ENCODE results near the gene RAB30.

DNA sequence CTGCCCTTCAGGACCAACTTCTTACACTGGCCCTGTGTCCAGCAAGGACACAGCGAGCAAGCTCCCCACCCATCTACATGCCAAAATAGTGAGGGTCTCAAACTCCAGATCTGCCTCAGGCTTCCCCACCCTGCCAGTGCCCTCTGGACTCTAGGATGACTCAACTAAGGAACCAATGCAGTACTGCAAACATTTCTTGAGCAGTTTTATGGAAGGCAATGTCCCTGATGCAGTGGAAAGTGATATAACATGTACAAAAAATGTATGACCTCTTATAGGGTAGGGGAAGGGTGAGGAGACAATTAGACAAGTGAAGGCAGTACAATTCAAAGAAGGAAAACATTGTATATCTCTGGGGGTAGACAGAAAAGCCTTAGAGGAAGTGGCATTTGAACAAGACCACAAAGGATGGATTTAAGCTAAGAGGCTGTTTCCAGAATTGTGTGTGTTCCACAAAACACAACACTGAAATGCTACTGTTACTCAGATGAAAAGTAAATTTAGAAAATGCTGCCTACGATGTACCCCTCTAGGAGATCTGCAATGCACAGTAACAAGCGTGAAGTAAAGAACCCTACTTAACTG lies 47.3 kb downstream of the RAB30 start:
- TF ChIP-seq POLR2AphosphoS5 (IDR thresholded peaks at IDR 0.05): no peak
- no peak for TF ChIP-seq EZH2 (IDR thresholded peaks at IDR 0.05; ENCODE audit: borderline replicate concordance, insufficient read depth, low read length, poor library complexity, severe bottlenecking)
- TF ChIP-seq EP300 (conservative IDR thresholded peaks at IDR 0.05; ENCODE audit: poor library complexity, severe bottlenecking): no peak
- TF ChIP-seq, protein P1, sequence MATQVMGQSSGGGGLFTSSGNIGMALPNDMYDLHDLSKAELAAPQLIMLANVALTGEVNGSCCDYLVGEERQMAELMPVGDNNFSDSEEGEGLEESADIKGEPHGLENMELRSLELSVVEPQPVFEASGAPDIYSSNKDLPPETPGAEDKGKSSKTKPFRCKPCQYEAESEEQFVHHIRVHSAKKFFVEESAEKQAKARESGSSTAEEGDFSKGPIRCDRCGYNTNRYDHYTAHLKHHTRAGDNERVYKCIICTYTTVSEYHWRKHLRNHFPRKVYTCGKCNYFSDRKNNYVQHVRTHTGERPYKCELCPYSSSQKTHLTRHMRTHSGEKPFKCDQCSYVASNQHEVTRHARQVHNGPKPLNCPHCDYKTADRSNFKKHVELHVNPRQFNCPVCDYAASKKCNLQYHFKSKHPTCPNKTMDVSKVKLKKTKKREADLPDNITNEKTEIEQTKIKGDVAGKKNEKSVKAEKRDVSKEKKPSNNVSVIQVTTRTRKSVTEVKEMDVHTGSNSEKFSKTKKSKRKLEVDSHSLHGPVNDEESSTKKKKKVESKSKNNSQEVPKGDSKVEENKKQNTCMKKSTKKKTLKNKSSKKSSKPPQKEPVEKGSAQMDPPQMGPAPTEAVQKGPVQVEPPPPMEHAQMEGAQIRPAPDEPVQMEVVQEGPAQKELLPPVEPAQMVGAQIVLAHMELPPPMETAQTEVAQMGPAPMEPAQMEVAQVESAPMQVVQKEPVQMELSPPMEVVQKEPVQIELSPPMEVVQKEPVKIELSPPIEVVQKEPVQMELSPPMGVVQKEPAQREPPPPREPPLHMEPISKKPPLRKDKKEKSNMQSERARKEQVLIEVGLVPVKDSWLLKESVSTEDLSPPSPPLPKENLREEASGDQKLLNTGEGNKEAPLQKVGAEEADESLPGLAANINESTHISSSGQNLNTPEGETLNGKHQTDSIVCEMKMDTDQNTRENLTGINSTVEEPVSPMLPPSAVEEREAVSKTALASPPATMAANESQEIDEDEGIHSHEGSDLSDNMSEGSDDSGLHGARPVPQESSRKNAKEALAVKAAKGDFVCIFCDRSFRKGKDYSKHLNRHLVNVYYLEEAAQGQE (IDR thresholded peaks at IDR 0.05; ENCODE audit: borderline replicate concordance): no peak
- TF ChIP-seq, protein P2, sequence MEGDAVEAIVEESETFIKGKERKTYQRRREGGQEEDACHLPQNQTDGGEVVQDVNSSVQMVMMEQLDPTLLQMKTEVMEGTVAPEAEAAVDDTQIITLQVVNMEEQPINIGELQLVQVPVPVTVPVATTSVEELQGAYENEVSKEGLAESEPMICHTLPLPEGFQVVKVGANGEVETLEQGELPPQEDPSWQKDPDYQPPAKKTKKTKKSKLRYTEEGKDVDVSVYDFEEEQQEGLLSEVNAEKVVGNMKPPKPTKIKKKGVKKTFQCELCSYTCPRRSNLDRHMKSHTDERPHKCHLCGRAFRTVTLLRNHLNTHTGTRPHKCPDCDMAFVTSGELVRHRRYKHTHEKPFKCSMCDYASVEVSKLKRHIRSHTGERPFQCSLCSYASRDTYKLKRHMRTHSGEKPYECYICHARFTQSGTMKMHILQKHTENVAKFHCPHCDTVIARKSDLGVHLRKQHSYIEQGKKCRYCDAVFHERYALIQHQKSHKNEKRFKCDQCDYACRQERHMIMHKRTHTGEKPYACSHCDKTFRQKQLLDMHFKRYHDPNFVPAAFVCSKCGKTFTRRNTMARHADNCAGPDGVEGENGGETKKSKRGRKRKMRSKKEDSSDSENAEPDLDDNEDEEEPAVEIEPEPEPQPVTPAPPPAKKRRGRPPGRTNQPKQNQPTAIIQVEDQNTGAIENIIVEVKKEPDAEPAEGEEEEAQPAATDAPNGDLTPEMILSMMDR (IDR thresholded peaks at IDR 0.05; ENCODE audit: poor library complexity, severe bottlenecking): no peak
- no peak for TF ChIP-seq RAD21 (conservative IDR thresholded peaks at IDR 0.05)
